GM08714 (cell line): ENCODE measurements around the gene ITGB2.
"Not testable (repeated sequence)": the region's sequence is repeated elsewhere in the genome, so short reads cannot be mapped to it uniquely, and the experiment has no call there.

Source experiments
- H3K4me3 ChIP-seq: fragments of 200-500 bp; sonication (Bioruptor generic); 2 replicates; pipeline ENCODE4 v1.5.1; 2014; ENCODE audit warnings: mild to moderate bottlenecking, low read length, inconsistent platforms
- ZNF274 ChIP-seq: IDR thresholded peaks from 2 replicates; pipeline ENCODE4 v1.6.1; 2012; ENCODE audit warnings: mild to moderate bottlenecking, low read depth, low read length

The ITGB2 gene

GRCh38 chr21:44889625-44890337, 30.9 kb downstream of the ITGB2 start:
- H3K4me3 ChIP-seq = no peak overlapping the region
- TF ChIP-seq ZNF274 = no peak

GRCh38 chr21:44888581-44889550, 31.8 kb downstream of the ITGB2 start:
- TF ChIP-seq ZNF274 = no peak
- no peak overlapping the region for H3K4me3 ChIP-seq

- no peak overlapping the region for H3K4me3 ChIP-seq
- TF ChIP-seq ZNF274 = no peak
Observed at GRCh38 chr21:44887807-44888580, 32.7 kb downstream of the ITGB2 start.

- no peak for TF ChIP-seq ZNF274
- H3K4me3 ChIP-seq = no peak overlapping the region
Observed at GRCh38 chr21:44887126-44887806, 33.4 kb downstream of the ITGB2 start.

GRCh38 chr21:44886113-44887075, 34.3 kb downstream of the ITGB2 start:
- no peak overlapping the region for H3K4me3 ChIP-seq
- TF ChIP-seq ZNF274 = no peak

- no peak overlapping the region for H3K4me3 ChIP-seq
- no peak for TF ChIP-seq ZNF274
Observed at GRCh38 chr21:44885615-44886014, 35.1 kb downstream of the ITGB2 start.

- TF ChIP-seq ZNF274 = no peak
- no peak overlapping the region for H3K4me3 ChIP-seq
Observed at GRCh38 chr21:44884097-44884496, 36.6 kb downstream of the ITGB2 start.

GRCh38 chr21:44883250-44883649, 37.4 kb downstream of the ITGB2 start:
- H3K4me3 ChIP-seq = no peak overlapping the region
- TF ChIP-seq ZNF274 = no peak

- TF ChIP-seq ZNF274 = no peak
- no peak overlapping the region for H3K4me3 ChIP-seq
Observed at GRCh38 chr21:44881198-44881872, 39.4 kb downstream of the ITGB2 start.

- no peak for TF ChIP-seq ZNF274
- H3K4me3 ChIP-seq = no peak overlapping the region
Observed at GRCh38 chr21:44880405-44881197, 40.1 kb downstream of the ITGB2 start.

GRCh38 chr21:44879238-44879637, 41.5 kb downstream of the ITGB2 start:
- not testable (repeated sequence) for H3K4me3 ChIP-seq
